ENCODE measurements around the gene DNAJC4. TPM values are rescaled to one million over a fixed set of nuclear protein-coding genes. Genes with fewer than 3 reads are reported as not detected.

The DNAJC4 gene
- total and polyA plus RNA-seq, 9 of the 15 experiments (the other 6 are each of a cell fraction or from before 2014, with no cell fraction given): 4.0 to 32.6 (median 19.9) TPM

- TF ChIP-seq CHD7 (IDR thresholded peaks at IDR 0.05; ENCODE audit: low read depth, low read length): no peak
- no peak for TF ChIP-seq CTCFL (IDR thresholded peaks at IDR 0.05; ENCODE audit: borderline replicate concordance, insufficient read depth, low read depth, low read length, poor library complexity, severe bottlenecking)
- TF ChIP-seq MTF1 (CRISPR knock-in tag; IDR thresholded peaks at IDR 0.05; ENCODE audit: borderline replicate concordance): no peak
- TF ChIP-seq E2F6 (IDR thresholded peaks at IDR 0.05; ENCODE audit: borderline replicate concordance in 1 of 2, extremely low read depth in 1 of 2, insufficient read depth in 1 of 2, insufficient read length in 1 of 2, low read depth in 1 of 2, low read length in 1 of 2, poor library complexity in 1 of 2, severe bottlenecking in 1 of 2): no peak
- no peak for TF ChIP-seq HNRNPK (IDR thresholded peaks at IDR 0.05; ENCODE audit: low read depth, low read length, poor library complexity, severe bottlenecking)
- no peak for TF ChIP-seq NCOA2 (IDR thresholded peaks at IDR 0.05; ENCODE audit: partially characterized antibody in 2 of 2)
These were observed 15.7 kb downstream of the DNAJC4 start (continued) for GRCh38 chr11:64245797-64246620.
